Endodermal cell (in vitro differentiated cells): ENCODE results near the gene CEP55. TPM values are rescaled to one million over a fixed set of nuclear protein-coding genes. Genes with fewer than 3 reads are reported as not detected.
A peak's percentile ranks its signal among the peaks of the same experiment; 100 is the strongest.

Experiments used
- DNase-seq: peaks from one replicate; pipeline ENCODE4 v3.0.0-alpha.2; 2017
- H3K27ac ChIP-seq: 2 replicates; pipeline ENCODE4 v1.5.1; 2013; ENCODE audit warnings: mild to moderate bottlenecking, low read depth, low read length, moderate library complexity
- H3K27me3 ChIP-seq: 2 replicates; pipeline ENCODE4 v1.6.1; 2013; ENCODE audit warnings: mild to moderate bottlenecking, low read length, moderate library complexity; ENCODE audit not compliant: insufficient read depth, control insufficient read depth, poor library complexity, severe bottlenecking
- H3K36me3 ChIP-seq: 2 replicates; pipeline ENCODE4 v1.7.0; 2013; ENCODE audit warnings: mild to moderate bottlenecking, low read length, moderate library complexity; ENCODE audit not compliant: control insufficient read depth, insufficient read depth
- H3K4me1 ChIP-seq: one replicate; pipeline ENCODE4 v1.7.0; 2013; ENCODE audit warnings: low read length; ENCODE audit not compliant: control insufficient read depth, insufficient read depth
- H3K4me3 ChIP-seq: 2 replicates; pipeline ENCODE4 v1.5.1; 2013; ENCODE audit warnings: mild to moderate bottlenecking, low read length, moderate library complexity
- H3K9ac ChIP-seq: 2 replicates; pipeline ENCODE4 v1.6.1; 2013; ENCODE audit warnings: mild to moderate bottlenecking, low read length, moderate library complexity; ENCODE audit not compliant: poor library complexity, severe bottlenecking; ENCODE audit errors: extremely low read depth
- H3K9me3 ChIP-seq: 2 replicates; pipeline ENCODE4 v1.6.1; 2013; ENCODE audit warnings: mild to moderate bottlenecking, low read length, moderate library complexity; ENCODE audit not compliant: control insufficient read depth
- H3K27ac Mint-ChIP-seq: 2 replicates; pipeline ENCODE4 v1.8.0; 2020; ENCODE audit warnings: mixed read lengths
- H3K27me3 Mint-ChIP-seq: 2 replicates; pipeline ENCODE4 v1.8.0; 2021; ENCODE audit warnings: mild to moderate bottlenecking, mixed read lengths; ENCODE audit not compliant: insufficient read depth
- H3K36me3 Mint-ChIP-seq: 2 replicates; pipeline ENCODE4 v1.8.0; 2020; ENCODE audit warnings: low read depth, mixed read lengths
- H3K4me1 Mint-ChIP-seq: 2 replicates; pipeline ENCODE4 v1.8.0; 2020; ENCODE audit warnings: mixed read lengths
- H3K4me3 Mint-ChIP-seq: 2 replicates; pipeline ENCODE4 v1.8.0; 2020; ENCODE audit warnings: mild to moderate bottlenecking, moderate library complexity, mixed read lengths
- H3K9me3 Mint-ChIP-seq: 2 replicates; pipeline ENCODE4 v1.8.0; 2020; ENCODE audit warnings: mild to moderate bottlenecking, mixed read lengths
- CTCF ChIP-seq: fragments of 200-600 bp; sonication (generic); conservative IDR thresholded peaks from 2 replicates; pipeline ENCODE4 v1.5.0; 2021; ENCODE audit warnings: antibody characterized with exemption, mild to moderate bottlenecking
- WGBS, 2 experiments: methylation state at CpG; one replicate each; pipeline versions ENCODE4 v1.1.5 to v1.1.7; 2013; ENCODE audit warnings: missing lambda C conversion rate in 2 of 2, mixed read lengths in 1 of 2; ENCODE audit not compliant: insufficient coverage in 1 of 2, insufficient read length in 1 of 2; 5-methylcytosine and 5-hydroxymethylcytosine counted together
- total RNA-seq, 2 donors: library from RNA; stranded (reverse); fragmentation: NEBNext Ultra II Directional in 1 of 2; extraction: Animal tissue kit (Norgen Biotek cat#: 25700) in 1 of 2; gene quantifications; 2 replicates in 1 of 2; 3 replicates in 1 of 2; pipeline ENCODE4 v1.2.1, GENCODE V29; 2021

The CEP55 gene
- total RNA-seq, 2 donors from 2014 or later = 50.3 to 66.8 TPM

- H3K9me3 ChIP-seq = peaks cover 2% of the 10 kb centered on the region
- no peak overlapping the region for H3K9ac ChIP-seq
- H3K27ac Mint-ChIP-seq = no peak overlapping the region
- H3K4me3 ChIP-seq = no peak overlapping the region
- peaks cover 36% of the 10 kb centered on the region for H3K4me1 Mint-ChIP-seq
- 59% methylated on average over 2 of the region's 2 CpGs; no CpG with 5 or more reads in 1 of the 2 experiments for WGBS, 2 experiments
- TF ChIP-seq CTCF = no peak
- peaks cover 3% of the 10 kb centered on the region for H3K27me3 Mint-ChIP-seq
- H3K36me3 Mint-ChIP-seq = peaks cover 4% of the 10 kb centered on the region
- H3K4me3 Mint-ChIP-seq = no peak overlapping the region
- H3K36me3 ChIP-seq = peaks cover 14% of the 10 kb centered on the region
- no peaks in the 10 kb centered on the region for H3K27me3 ChIP-seq
- no peaks in the 10 kb centered on the region for H3K9me3 Mint-ChIP-seq
- H3K27ac ChIP-seq = no peak overlapping the region
- peaks cover 9% of the 10 kb centered on the region for H3K4me1 ChIP-seq
- DNase-seq = peak; percentile 28
These were observed 20.5 kb upstream of the CEP55 start for GRCh38 chr10:93475871-93476270.

- no peak overlapping the region for H3K27ac ChIP-seq
- H3K36me3 Mint-ChIP-seq = peaks cover 4% of the 10 kb centered on the region
- H3K27me3 Mint-ChIP-seq = peaks cover 10% of the 10 kb centered on the region
- TF ChIP-seq CTCF = no peak
- no peak overlapping the region for H3K9ac ChIP-seq
- 100% methylated on average over 2 of the region's 2 CpGs; no CpG with 5 or more reads in 1 of the 2 experiments for WGBS, 2 experiments
- no peaks in the 10 kb centered on the region for H3K27me3 ChIP-seq
- no peak overlapping the region for H3K27ac Mint-ChIP-seq
- peaks cover 38% of the 10 kb centered on the region for H3K4me1 Mint-ChIP-seq
- DNase-seq = no peak
- no peaks in the 10 kb centered on the region for H3K9me3 ChIP-seq
- no peak overlapping the region for H3K4me3 ChIP-seq
- H3K4me1 ChIP-seq = peaks cover 9% of the 10 kb centered on the region
- peaks cover 8% of the 10 kb centered on the region for H3K36me3 ChIP-seq
- no peaks in the 10 kb centered on the region for H3K9me3 Mint-ChIP-seq
- H3K4me3 Mint-ChIP-seq = no peak overlapping the region
These were observed 19.7 kb upstream of the CEP55 start for GRCh38 chr10:93476756-93477155.

- Histone ChIP-seq H3K4me3 (peak overlapping the region; percentile 97), H3K4me1 (peaks cover 3% of the 10 kb centered on the region), H3K27ac (no peak overlapping the region), H3K9me3 (no peaks in the 10 kb centered on the region), H3K36me3 (peaks cover 8% of the 10 kb centered on the region), H3K27me3 (no peaks in the 10 kb centered on the region), H3K9ac (no peak overlapping the region)
- no peak for DNase-seq
- WGBS, 2 experiments = 75 to 79% methylated on average over 6 of the region's 6 CpGs
- Mint-ChIP-seq H3K27me3 (peaks cover 10% of the 10 kb centered on the region), H3K9me3 (no peaks in the 10 kb centered on the region), H3K27ac (no peak overlapping the region), H3K4me3 (no peak overlapping the region), H3K36me3 (peaks cover 4% of the 10 kb centered on the region), H3K4me1 (peaks cover 35% of the 10 kb centered on the region)
- no peak for TF ChIP-seq CTCF
These were observed 17.5 kb upstream of the CEP55 start for GRCh38 chr10:93478873-93479272.
